Islet precursor cell (in vitro differentiated cells): ENCODE measurements around the gene MAN1C1.

Experiments used
- DNase-seq: peaks from one replicate; pipeline ENCODE4 v3.0.0-alpha.2; 2018

Gene MAN1C1

DNA sequence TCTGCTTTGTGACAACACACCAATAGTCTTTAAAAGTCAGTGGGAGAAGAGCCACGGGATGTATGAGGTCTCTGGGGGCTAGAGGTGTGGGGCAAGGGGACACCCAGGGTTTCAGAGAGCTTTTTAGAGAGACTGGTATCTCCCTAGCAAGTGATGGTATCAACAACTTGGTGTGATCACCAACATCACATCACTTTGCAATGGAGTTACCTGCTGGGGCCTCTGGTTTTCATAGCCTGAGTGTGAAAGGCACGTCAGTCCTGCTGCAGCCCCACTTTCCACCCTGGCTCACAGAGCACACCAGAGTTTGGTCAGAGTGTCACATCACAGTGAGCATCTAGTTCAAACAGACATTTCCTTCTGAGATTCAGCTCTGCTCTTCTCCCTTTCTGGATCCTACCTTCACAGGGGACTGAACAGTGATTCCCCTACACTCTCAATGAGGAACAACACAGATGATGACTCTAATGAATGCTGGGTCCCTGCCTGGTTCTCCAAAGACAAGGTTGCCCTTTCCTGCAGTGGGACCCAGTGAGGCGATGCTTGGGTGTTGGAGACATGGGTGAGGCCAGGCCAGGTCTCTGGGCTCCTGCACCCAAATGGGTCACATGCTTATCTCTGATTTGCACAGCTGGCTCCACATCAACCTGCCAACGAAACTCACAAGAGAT is 2.0 kb upstream of the MAN1C1 start:
- peak; percentile 32 for DNase-seq

DNA sequence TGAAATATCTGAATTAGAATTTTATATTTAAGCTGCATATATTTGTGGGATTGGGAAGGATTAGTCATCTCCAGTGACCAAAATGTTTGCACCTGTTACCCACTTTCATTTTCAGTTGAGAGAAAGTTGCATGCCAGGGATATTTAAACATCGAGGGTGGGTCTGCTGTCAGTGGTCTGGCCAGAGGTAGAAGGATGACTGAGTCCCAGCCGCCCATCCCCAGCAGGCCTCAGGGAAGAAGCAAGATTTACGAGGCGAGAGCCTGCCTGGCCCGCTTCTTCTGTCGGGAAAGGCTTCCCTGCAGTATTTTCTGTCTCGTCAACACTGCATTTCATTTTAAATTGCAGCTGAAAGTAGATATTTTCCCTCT is 1.4 kb upstream of the MAN1C1 start:
- DNase-seq = peak; percentile 68

DNA sequence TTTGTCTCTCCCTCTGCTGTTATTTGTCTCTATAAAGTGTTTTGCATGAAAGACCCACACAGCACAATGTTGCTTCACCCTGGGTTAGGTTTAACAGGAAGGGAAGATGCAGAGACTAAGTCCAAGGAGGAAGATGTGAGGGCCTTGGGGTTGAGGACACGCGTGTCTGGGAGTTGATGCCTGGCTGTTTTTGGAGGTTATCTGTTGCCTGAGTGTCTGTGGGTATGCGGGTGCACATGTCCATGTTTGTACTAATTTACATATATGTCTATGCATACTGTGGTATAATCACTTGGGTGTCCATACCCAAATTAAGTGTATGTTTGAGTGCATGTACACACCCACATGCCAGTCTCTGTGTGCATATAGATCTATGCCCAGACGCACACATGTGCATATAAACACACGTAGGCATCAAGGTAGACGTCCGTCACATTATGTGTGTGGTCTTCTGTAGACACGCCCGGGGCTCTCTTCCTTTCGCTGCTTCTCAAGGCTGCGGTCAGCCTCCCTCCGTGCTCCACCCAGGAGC is 962 bp upstream of the MAN1C1 start:
- DNase-seq = no peak

DNA sequence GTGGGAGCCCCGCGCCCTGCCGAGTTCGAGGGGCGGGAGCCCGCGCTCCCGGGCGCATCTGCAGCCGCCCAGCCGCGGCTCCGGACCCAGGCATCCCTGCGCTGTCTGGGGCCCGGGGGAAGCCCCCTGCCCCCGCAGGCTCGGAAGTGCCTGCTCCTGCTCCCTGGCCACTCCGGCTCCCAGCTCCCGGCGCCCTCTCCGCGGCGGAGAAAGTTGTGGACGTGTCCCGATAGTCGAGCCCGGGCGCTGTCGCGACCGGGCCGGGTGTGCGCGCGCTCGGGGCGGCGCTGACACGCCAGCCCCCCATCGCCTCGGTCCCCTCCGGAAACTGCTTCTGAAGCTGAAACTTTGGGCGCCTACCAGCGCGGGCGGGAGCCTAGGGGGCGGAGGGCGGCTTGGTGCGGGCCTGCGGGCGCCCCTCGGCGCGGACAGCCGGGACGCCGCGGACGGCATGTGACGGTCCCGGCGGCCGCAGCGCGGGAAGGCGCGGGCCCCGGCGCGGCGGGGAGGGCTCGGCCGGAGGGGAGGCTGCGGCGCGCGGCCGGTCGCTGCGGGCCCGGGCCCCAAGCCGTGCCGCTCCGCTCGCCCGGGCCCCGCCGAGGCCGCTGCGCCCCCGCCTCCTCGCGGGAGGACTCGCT is 515 bp downstream of the MAN1C1 start:
- no peak for DNase-seq

DNA sequence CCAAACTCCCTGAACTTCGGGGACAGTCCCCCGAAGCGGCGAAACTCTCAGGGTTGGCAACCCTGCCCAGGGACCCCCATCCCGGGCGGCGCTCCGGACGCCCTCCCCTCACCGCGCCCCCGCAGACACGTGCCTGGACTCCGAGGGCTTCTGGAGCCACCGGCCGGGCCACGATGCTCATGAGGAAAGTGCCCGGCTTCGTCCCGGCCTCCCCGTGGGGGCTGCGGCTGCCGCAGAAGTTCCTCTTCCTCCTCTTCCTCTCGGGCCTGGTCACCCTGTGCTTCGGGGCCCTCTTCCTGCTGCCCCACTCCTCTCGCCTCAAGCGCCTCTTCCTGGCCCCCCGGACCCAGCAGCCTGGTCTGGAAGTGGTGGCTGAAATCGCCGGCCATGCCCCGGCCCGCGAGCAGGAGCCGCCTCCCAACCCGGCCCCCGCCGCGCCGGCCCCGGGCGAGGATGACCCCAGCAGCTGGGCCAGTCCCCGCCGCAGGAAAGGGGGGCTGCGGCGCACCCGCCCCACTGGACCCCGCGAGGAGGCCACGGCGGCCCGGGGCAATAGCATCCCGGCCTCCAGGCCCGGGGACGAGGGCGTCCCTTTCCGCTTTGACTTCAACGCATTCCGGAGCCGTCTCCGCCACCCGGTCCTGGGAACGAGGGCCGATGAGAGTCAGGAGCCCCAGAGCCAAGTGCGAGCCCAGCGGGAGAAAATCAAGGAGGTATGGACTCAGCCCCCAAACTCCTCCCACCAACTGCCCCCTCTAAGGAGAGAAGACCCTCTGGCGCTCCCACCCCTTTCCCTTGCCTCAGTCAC is 1.2 kb downstream of the MAN1C1 start:
- no peak for DNase-seq

DNA sequence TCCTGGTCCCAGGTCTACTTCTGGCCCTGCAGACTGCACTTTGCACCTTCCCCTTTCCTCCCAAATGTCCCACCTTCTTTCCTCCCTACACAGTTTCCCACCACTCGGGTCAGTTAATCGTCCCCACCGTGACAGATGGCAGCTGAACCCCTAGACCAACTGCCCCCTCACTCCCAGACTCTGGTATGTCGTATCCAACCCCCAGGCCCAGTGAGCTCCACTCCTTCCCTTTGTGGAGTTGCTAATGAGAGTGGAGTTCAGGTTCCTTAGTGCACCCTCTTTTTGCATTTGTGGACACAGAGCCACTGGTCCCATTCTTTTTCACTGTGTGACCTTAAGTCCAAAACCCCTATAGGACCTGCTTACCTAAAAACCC is 1.8 kb downstream of the MAN1C1 start:
- DNase-seq = no peak

DNA sequence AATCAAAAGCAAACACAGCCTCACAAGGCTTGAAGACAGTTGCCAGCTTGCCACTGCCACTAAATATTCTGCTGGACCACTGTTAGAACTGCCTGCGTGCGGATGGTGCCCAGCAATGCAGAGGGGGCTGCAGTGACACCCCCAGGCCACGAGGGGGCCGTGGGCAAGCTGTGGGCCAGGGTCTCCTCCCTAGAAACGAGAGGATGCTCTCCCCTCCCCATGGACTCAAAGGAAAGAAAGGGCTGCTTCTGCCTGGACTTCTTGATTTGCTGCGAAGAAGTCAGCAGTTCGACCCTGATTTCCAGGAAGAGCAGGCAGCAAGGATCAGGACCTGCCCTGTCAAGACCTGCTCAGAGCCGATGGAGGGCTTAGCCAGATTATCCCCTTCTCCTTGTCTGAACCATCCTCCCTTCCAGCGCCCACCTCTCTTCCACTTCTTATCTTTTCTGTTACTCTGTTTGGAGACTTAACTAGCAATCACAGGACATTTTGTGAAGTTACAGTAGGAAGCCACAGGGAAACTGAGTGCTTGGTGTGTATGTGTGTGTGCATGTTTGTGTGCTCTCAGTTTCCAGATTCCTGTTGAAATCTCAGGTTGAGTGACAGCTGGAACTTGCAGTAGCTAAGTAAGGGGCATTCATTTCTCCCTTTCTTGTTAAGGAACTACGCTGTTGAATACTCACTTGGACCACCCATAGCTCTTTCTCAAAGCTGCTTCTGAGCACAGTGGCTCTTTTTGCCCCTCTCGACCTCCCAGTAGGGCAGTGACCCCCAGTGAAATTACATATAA is 2.7 kb downstream of the MAN1C1 start:
- peak; percentile 83 for DNase-seq

DNA sequence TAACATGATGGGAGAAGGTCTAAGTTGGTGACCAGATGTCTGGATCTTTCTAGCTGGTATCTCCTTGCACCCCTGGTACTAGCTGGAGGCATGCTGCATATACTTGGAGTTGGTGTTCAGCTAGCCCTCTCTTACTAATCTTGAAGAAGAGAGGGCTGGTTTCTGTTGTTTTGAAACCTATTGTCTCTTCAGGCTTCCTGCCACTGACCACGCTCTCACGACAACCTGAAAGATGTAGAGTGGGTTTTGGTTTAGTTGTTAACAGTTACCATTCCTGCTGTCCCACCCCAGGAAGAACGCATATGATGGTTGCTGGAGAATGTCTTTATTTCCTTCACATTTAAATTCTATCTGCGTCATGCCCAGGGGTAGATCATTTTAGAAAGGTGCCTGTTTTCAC is 3.6 kb downstream of the MAN1C1 start:
- no peak for DNase-seq

DNA sequence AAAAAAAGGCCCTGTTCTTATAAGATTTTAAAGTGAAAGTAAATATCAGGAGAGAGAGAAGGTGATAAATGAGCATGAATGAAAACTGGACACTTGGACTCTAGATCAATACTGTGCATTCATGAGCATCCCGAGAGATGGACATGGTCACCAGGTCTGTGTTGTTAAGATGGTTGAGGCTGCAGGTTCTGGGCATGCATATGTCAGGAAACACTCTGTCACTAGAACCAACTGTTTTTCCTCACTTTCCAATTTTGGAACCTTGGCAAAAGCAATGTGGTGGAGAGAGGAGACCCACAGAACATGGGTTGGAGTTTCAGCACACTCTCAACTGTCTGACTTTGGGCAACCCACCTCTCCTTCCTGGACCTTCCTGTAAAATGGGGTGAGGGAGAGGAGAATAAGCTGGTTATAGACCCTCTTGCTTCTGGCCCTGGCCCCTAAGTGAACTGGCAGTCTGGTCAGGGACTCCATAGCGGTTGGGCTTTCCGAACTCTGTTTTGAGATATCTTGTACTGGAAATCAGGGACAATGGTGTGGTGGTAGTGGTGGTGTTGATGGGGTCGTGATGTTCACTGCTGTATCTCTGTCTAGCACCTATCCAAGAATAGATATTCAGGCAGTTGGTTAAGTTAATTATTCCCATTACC is 4.2 kb downstream of the MAN1C1 start:
- DNase-seq = no peak

DNA sequence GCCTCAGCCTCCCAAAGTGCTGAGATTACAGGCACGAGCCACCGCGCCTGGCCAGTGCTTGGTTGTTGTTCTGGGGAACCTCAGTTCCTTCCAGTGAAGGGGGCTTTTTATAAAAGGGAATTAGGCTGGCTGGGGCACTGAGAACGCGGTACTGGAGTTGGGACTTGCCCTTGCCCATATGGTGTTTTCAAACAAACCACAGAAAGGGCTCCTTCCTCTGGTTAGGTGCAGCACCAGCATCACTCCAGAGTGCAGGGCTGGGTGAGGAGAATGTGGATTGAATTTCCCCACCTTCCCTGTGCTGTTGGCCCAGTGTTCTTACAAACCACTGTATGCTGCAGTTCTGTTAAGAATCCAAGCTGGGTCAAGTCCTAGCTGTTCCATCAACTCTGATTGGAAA is 5.3 kb downstream of the MAN1C1 start:
- DNase-seq = no peak

DNA sequence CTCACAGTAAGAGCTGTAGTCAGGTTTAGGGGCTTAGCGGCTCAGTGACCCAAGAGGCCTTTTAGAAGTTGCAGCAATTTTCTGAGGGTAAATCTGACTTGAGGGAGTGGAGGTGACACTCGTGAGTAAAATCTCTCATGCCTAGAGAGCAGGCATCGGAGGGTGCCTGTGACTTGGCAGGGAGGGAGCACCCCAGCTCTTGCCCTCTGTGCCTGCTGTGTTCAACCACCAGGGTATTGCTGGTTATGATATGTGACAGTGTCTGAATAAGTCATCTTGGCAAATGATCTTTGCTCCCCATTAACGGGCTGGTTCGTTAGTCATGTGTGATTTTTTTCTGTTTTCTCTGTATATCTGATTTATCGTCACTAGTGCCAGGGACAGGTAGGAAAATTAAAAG is 5.9 kb downstream of the MAN1C1 start:
- DNase-seq = no peak

DNA sequence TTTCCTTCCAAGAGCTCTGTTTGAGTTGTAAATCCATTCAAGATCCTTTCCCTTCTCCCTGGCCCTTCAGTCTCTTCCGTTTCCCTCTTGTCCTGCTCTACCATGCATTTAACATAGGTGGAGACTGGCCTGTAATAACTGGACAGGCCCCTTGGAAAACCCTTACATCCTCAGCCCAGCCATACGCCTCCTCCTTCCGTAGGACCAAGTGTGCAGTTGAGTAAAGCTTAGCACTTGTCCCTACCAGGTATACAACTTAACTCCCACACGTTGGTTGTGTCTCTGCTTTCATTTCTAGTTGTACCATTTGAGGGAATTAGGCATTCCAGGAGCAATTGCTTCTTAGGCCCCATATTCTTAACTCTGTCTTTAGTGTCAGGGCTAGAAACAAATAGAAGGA is 6.4 kb downstream of the MAN1C1 start:
- no peak for DNase-seq

DNA sequence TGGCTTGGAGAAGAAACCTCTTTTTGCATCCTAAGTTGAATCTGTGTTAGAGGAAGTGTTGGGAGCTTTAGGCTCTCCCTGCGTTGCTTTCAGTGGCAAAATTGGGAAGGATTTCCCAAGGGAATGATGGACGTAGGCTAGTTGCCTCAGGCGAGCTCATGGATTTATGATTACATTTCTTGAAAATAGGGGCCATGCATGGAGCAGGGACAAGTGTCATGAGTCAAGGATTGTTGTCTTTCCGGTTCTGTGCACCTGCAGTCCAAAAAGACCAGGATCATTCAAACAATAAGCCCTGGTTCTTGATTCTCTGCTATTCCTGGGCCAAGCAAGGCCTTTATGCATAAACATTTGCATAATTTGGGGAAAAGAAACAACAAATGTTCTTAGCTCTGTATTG is 7.1 kb downstream of the MAN1C1 start:
- no peak for DNase-seq

DNA sequence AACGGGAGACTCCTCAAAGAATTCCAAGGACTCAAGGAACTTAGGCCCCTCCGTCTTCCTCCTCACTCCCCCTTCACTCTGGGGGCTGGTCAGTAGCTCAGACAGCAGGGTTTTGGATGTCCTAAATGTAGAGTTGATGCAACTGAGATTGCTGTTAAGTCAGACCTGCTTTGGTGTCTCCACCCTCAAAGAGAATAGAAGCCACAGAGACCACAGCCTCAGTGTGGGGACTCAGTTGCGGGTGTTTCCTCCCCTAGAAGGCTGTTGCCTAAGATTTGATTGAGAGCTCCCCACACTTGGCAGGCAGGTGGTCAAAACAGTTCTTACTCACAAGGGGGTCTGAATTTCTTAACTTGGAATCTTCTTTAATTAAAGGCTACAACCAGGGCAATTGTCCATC is 7.6 kb downstream of the MAN1C1 start:
- no peak for DNase-seq

DNA sequence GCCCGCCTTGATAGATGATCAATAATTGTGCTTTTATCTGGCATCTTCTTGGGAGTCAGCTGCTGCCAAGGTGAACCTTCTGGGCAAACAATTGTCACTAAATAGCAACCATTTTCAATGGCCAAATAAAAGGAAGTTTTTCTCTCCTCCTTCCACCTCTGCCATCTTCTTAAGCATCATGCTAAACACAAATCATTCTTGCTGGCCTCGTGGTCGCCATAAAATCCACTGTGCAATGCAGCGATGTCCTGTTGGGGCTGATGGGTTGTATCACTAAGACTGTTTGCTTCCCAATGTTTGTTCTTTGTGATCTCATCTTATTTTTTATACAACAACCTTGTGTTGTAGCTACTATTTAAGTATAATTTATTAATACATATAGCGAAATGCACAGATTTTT is 8.0 kb downstream of the MAN1C1 start:
- DNase-seq = no peak

DNA sequence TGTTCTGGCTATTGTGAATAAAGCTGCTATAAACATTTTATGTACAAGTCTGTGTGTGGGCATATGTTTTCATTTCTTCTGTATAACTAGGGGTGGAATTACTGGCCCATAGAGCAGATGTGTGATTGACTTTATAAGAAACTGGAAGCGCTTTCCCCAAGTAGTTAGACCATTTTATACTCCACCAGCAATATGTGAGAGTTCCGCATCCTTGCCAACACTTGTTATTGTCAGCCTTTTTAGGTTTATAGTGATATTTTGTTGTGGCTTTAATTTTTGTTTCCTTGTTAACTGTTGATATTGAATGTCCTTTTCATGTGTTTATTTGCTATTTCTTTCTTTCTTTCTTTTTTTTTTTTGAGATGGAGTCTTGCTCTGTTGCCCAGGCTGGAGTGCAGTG is 9.4 kb downstream of the MAN1C1 start:
- DNase-seq = no peak

DNA sequence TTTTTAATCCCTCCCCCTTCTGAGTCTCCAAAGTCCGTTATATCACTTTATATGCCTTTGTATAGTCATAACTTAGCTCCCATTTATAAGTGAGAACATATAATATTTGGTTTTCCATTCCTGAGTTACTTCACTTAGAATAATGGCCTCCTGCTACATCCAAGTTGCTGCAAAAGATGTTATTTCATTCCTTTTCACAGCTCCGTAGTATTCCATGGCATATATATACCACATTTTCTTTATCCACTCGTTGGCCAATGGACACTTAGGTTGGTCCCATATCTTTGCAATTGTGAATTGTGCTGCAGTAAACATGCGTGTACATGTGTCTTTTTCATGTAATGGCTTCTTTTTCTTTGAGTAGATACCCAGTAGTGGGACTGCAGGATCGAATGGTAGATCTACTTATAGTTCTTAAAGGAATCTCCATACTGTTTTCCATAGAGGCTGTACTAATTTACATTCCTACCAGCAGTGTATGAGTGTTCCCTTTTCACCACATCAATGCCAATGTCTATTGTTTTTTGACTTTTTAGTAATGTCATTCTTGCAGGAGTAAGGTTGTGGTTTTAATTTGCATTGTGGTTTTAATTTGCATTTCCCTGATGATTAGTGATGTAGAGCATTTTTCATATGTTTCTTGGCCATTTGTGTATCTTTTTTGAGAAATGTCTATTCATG is 12.3 kb downstream of the MAN1C1 start:
- DNase-seq = no peak

DNA sequence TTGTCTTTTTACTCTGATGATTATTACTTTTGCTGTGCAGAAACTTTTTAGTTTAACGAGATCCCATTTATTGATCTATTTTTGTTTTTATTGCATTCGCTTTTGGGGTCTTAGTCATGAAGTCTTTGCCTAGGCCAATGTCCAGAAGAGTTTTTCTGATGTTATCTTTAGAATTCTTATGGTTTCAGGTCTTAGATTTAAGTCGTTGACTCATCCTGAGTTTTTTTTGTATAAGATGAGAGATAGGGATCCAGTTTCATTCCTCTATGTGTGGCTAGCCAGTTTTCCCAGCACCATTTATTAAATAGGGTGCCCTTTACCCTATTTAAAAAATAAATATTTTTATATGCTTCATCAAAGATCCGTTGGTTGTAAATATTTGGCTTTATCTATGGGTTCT is 13.2 kb downstream of the MAN1C1 start:
- DNase-seq = no peak

DNA sequence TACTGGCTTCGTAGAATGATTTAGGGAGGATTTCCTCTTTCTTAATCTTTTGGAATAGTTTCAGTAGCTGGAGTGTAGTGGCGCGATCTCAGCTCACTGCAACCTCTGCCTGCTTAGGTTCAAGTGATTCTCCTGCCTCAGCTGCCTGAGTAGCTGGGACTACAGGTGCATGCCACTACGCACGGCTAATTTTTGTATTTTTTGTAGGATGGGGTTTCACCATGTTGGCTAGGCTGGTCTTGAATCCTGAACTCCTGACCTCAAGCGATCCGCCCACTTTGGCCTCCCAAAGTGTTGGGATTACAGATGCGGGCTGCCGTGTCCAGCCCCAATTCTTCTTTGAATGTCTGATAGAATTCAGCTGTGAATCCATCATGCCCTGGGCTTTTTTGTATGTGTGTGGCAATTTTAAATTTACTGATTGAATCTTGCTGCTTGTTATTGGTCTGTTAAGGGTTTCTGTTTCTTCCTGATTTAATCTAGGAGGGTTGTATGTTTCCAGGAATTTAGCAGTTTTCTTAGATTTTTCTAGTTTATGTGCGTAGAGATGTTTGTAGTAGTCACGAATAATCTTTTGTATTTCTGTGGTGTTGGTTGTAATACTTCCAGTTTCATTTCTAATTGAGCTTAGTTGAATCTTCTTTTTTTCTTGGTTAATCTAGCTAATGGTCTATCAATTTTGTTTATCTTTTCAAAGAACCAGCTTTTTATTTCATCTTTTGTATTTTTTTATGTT is 15.3 kb downstream of the MAN1C1 start:
- no peak for DNase-seq

DNA sequence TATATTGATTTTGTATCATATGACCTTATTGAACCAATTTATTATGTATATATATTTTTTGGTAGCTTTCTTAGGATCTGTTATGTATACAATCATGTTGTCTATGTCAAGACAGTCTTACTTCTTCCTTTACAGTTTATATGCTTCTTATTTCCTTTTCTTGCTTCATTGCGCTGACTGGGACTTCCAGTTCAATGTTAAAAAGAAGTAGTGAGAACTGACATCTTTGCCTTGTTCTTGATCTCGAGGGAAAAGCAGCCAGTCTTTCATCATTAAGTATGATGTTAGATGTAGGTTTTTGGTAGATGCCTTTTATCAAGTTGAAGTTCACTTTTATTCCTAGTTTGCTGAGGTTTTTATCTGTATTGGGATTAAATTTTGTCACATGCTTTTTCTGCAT is 17.5 kb downstream of the MAN1C1 start:
- DNase-seq = no peak

DNA sequence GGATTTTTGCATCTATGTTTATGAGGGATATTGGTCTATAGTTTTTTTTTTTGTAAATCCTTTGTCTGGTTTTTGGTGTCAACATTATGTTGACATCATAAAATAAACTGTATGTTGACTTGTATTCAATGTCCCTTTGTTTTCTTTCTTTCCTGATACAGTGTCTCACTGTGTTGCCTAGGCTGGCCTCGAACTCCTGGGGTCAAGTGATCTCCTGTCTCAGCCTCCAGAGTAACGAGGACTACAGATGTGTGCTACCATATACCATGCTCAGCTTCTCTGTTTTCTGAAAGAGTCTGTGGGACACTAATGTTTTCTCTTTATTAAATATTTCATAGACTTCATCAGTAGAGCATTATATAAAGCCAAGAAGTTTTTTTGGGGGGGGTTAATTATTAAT is 18.3 kb downstream of the MAN1C1 start:
- DNase-seq = no peak
